Measurements from ENCODE around the gene OR2M2.
A peak's percentile ranks its signal among the peaks of the same experiment; 100 is the strongest.

The OR2M2 gene

GRCh38 chr1:248174521-248174920 is at the start of gene OR2M2:
Gene OR2M2, plus strand, starts transcription at chr1:248174821. Its CDS starts 5,165 bp downstream, at chr1:248179986.
- no peak for DNase-seq

GRCh38 chr1:248127653-248128052 is 47.0 kb upstream of the OR2M2 start:
- no peak for DNase-seq

- DNase-seq: no peak
Measured at GRCh38 chr1:248136811-248137210, 37.8 kb upstream of the OR2M2 start.

GRCh38 chr1:248140846-248141245 is 33.8 kb upstream of the OR2M2 start:
- DNase-seq: no peak

- no peak for DNase-seq
Measured at GRCh38 chr1:248143311-248143710, 31.3 kb upstream of the OR2M2 start.

- no peak for DNase-seq
Measured at GRCh38 chr1:248144513-248145198, 30.0 kb upstream of the OR2M2 start, which contains the start of gene OR2M5. Gene OR2M5, plus strand, starts transcription at chr1:248145148. Its CDS starts 0 bp downstream, at chr1:248145148.

- DNase-seq: no peak
Measured at GRCh38 chr1:248152056-248152827, 22.4 kb upstream of the OR2M2 start.

- peak; percentile 6 for DNase-seq
Measured at GRCh38 chr1:248155927-248156326, 18.7 kb upstream of the OR2M2 start.

- DNase-seq: no peak
Measured at GRCh38 chr1:248158758-248159157, 15.9 kb upstream of the OR2M2 start.

- no peak for DNase-seq
Measured at GRCh38 chr1:248164031-248164430, 10.6 kb upstream of the OR2M2 start.

GRCh38 chr1:248165186-248165585 is 9.4 kb upstream of the OR2M2 start:
- no peak for DNase-seq

- DNase-seq: no peak
Measured at GRCh38 chr1:248183996-248184395, 9.4 kb downstream of the OR2M2 start.

GRCh38 chr1:248187363-248187762 is 12.7 kb downstream of the OR2M2 start:
- no peak for DNase-seq

- DNase-seq: peak; percentile 9
Measured at GRCh38 chr1:248189026-248189425, 14.4 kb downstream of the OR2M2 start.

- no peak for DNase-seq
Measured at GRCh38 chr1:248194117-248194516, 19.5 kb downstream of the OR2M2 start.

- no peak for DNase-seq
Measured at GRCh38 chr1:248196965-248197364, 22.3 kb downstream of the OR2M2 start, which contains the start of gene OR2M3. Gene OR2M3, plus strand, starts transcription at chr1:248197265. Its CDS starts 5,803 bp downstream, at chr1:248203068.

GRCh38 chr1:248215880-248216279 is 41.3 kb downstream of the OR2M2 start:
- DNase-seq: no peak

GRCh38 chr1:248225537-248225936 is 50.9 kb downstream of the OR2M2 start:
- DNase-seq: no peak

GRCh38 chr1:248229360-248229908 is 54.8 kb downstream of the OR2M2 start:
- DNase-seq: no peak

Data from retina (tissue), 1 donor.